GM19468 (cell line): ENCODE results near the gene DCUN1D3.
"Not testable (repeated sequence)": the region's sequence is repeated elsewhere in the genome, so short reads cannot be mapped to it uniquely, and the experiment has no call there.

Experiments used
- ATAC-seq: cut with Tn5 transposase; IDR thresholded peaks from one replicate; pipeline ENCODE4 v1.9.1; 2021; ENCODE audit warnings: mild to moderate bottlenecking, moderate library complexity, moderate number of reproducible peaks; ENCODE audit not compliant: unreplicated experiment; ENCODE audit errors: extremely low read depth

DCUN1D3 gene

DNA sequence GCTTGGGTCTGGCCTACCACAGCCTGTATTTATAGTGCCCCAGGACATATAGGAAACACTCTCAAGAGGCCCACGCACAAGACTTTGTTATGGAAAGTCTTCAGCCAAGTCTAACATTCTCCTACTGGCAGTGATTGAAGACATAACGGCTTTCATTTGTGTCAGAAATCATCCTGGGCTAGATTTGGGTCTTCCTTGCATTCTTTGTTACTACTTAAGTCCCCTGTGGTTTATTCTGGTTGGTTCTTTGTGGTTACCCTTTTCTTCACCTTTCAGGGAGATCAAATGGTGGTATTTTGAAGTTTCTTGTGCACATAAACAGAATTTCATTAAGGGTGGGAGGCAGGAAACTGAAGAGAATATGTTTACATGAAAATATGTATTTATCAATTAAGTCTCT, 56.1 kb downstream of the DCUN1D3 start:
- no peak for ATAC-seq

GRCh38 chr16:20839504-20839903, 60.7 kb downstream of the DCUN1D3 start:
- no peak for ATAC-seq

DNA sequence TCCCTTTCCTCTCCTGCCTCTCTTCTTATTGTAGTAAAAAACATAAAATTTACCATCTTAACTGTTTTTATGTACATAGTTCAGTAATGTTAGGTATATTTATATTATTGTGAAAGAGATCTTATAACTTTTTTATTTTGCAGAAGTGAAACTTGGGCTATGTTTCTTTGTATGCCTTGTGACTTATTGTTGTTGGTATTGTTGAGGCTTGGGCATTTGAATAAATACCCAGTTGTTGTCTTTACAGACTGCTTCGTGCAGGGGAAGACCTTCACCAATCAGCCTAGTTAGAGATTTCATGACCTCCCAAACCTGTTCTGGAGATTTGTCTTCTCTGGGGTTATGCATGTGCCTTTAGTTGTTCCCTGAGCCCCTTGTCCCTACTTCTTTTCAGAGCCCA, 61.9 kb downstream of the DCUN1D3 start:
- ATAC-seq = no peak

- ATAC-seq = no peak
Measured at GRCh38 chr16:20833086-20833485, 67.1 kb downstream of the DCUN1D3 start.

DNA sequence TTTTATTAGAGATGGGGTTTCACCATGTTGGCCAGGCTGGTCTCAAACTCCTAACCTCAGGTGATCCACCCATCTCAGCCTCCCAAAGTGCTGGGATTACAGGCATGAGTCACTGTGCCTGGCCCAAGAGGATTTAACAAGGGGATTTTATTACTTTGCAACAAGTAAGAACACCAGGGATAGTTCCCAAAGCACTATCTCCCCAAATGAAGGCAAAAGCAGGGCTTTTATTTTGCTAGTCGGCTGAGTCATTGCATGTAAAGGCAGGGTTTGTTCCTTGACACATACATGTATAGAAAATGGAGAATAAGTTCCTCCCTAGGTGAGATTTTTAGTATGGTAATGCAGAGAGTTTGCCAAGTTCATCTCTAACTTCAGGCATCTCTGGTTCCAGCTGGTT, 69.8 kb downstream of the DCUN1D3 start:
- ATAC-seq = no peak

DNA sequence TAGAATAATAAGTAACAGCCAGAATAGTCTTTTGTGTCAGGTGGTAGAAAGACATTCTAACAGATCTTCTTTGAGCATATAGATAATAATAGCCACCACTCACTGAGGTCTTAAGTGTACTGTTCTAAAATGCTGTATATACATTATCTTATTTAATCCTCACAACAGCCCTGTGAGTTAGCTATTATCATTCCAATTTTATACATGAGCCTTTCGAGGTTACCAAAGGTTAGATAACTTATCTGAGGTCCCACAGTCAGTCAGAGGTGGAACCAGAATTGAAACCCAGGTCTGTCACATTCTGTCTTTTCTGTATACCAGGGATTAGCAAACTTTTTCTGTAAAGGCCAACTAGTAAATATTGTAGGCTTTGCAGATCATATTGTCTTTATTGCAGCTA, 70.6 kb downstream of the DCUN1D3 start:
- ATAC-seq = no peak

DNA sequence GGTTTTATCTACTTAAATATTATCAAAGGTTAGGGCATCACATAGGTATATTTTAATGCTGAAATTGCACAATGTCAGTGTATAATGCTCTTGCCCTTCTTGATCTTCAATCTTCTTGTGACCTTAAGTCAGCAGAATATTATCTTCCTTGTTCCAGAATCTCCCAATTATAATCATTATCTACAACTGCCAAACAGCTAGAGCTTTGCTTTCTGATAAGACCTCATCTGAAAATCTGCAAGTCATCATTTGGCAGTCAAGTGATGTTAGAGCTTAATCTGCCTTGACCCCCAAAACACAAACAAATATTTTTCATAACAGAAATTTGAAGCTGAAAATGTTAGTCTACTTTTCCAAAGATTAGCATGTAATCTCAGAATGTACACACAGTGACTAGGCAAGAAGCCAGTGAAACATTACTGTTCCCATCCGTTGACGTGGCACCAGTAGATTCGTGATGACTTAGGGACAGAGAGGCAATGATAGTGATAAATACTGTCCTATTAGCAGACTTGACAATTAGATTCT, 74.1 kb downstream of the DCUN1D3 start:
- ATAC-seq = no peak

GRCh38 chr16:20822521-20823325, 77.4 kb downstream of the DCUN1D3 start:
- ATAC-seq = no peak

GRCh38 chr16:20821682-20822081, 78.5 kb downstream of the DCUN1D3 start:
- no peak for ATAC-seq

DNA sequence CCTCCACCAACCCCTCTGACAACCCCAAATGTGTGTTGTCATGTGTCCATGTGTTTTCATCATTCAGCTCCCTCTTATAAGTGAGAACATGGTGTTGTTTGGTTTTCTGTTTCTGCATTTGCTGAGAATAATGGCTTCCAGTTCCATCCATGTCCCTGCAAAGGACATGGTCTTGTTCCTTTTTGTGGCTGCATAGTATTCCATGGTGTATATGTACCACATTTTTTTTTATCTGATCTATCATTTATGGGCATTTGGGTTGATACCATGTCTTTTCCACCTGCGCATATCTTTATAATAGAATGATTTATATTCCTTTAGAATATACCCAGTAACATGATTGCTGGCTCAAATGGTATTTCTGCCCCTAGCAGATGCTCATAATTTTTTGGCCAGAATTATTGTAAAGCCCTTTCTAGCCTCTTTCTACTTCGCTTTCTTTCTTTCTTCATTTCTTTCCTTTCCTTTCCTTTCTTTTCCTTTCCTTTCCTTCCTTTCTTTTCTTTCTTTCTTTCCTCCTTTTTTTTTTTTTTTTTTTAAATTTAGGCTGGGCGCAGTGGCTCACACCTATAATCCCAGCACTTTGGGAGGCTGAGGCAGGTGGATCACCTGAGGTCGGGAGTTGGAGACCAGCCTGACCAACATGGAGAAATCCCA, 81.1 kb downstream of the DCUN1D3 start:
- ATAC-seq = no peak

DNA sequence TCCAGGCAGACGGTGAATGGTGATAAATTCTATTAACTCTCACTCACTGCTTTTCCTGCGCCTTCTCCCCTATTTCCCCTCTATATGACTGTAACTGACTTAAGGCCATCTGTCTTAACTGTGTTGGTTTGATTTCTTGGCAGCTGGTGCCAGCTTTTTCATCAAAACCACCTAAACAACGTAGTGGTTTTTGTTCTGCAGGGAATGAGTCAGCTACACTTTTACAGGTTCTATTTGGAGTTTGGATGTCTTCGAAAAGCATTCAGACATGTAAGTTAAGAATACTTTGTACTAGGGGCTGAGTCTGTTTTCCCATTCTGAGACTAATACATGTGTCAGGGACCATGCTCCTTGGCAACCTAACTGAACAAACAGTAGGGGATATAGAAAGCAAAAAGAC, 85.4 kb downstream of the DCUN1D3 start:
- ATAC-seq = no peak

DNA sequence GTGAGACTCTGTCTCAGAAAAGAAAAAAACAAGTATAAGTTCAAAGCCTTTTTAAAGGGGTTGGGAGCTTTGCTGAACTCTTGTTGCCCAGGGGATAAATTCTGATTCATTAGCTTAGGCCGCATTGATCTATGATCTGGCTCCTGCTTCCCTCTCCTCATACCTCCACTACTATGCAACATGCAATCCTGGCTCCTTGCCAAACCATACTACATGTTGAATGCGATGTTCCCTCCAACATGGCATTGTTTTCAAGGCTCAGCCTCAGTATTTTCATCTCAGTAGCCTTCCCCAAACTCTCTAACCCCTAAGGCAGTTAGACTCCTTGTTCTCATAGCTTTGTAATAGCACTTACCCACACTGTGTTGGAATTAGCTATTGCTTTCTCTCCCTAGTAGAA, 87.6 kb downstream of the DCUN1D3 start:
- ATAC-seq = no peak

DNA sequence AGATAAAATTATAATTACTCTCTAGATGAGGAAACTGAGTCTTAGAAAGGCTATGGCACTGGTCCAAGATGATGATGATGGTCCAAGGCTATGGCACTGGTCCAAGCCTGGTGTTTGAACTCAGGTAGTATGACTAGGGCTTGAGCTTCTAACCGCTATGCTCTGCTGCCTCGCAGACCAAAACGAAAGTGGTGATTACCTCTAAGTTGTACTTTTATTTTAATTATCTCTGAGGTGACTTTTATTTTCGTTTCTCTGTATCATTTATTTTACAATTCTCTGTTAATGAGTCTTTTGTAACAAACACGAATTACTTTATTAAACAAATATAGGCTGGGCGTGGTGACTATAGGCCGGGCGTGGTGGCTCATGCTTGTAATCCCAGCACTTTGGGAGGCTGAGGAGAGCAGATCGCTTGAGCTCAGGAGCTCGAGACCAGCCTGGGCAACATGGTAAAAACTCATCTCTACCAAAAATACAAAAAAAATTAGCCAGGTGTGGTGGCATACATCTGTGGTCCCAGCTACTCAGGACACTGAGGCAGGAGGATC, 88.2 kb downstream of the DCUN1D3 start:
- no peak for ATAC-seq

DNA sequence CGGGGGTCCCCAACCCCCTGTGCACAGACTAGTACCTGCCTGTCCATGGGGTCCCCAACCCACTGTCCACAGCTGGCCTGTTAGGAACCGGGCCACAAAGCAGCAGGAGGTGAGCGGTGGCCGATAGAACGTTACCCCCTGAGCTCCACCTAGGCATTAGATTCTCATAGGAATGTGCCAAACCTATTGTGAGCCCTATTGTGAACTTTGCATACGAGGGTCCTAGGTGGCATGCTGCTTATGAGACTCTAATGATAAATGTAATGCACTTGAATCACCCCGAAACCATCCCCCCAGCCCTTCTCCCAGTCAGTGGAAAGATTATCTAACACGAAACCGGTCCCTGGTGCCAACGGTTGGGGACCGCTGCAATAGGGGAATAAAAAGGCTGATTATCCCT, 92.3 kb downstream of the DCUN1D3 start:
- ATAC-seq = no peak

DNA sequence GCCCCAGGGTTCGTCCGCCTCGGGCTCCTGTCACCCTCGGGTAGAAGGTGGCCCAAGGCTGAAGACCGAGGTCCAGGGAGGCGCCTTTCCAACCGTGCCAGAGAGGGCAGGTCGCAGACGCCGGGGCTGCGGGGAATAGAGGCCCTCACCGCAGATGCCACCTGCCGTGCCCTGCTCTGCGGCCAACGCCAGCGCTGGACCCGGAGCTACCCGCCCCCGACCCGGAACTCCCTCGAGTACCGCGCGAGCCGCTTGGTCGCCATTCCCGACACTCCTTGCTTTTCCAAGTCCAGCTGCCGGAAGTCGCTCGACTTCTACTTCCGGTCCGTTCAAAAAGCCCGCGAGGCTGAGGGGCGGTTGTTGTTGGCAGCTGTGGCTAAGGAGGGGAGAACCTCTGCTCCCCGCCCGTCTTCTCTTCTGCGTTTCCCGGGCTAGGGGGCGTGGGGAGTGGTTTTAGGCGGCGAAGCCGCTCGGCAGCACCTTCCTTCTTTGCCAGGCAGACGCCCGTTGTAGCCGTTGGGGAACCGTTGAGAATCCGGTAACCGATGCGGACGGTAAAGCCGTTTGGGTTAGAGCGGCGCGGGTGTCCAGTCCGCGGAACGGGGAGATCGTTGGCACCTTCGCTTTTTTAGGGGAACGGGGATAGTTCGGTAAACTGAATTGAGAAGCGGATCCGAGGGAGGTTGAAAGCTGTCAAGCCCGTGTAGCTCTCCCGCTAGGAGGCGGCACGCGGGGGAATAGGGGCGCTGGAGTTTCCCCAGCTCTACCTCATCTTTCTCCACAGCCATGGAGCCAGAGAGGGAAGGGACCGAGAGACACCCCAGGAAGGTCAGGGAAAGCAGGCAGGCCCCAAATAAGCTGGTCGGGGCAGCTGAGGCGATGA, 93.7 kb downstream of the DCUN1D3 start, which contains the start of the genes ERI2 and REXO5:
TSS of gene ERI2 (minus strand) at position 305 of the 883 bp plus-strand sequence. CDS start at position 263, 42 bp downstream.
TSS of gene REXO5 (plus strand) at position 360 of the 883 bp plus-strand sequence. CDS start at position 787, 427 bp downstream.
- peak; percentile 43 for ATAC-seq

DNA sequence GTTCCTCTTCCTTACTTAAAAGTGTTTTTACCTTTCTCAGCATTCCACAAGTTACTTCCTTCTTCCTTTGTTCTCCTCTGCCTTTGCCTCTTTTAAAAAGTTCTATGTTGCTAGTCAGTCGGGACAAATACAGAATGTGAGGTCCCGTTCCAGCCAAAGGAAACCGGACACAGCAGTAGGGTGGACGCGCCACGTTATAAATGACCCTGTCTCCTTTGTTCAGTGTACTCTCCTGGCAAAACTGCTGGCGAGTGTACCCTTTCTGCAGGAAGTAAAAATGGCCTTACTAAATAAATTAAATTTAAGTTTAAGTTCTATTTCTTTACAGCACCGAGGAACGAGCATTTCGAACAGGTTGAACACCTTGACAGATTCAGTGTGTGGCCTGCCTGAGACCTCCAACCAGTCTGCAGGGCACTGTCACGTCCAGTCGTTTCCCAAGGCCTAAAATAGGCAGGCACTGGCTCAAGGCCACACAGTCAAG, 94.4 kb downstream of the DCUN1D3 start:
- not testable (repeated sequence) for ATAC-seq
